T-helper 2 cell (primary cell): ENCODE measurements around the gene UBE2V1.
"Not testable (repeated sequence)": the region's sequence is repeated elsewhere in the genome, so short reads cannot be mapped to it uniquely, and the experiment has no call there.

Source experiments
- DNase-seq, 5 experiments: peaks; one replicate each; pipeline versions ENCODE4 v3.0.0 to v3.0.0-alpha.2; 2012 to 2022

Gene UBE2V1

DNA sequence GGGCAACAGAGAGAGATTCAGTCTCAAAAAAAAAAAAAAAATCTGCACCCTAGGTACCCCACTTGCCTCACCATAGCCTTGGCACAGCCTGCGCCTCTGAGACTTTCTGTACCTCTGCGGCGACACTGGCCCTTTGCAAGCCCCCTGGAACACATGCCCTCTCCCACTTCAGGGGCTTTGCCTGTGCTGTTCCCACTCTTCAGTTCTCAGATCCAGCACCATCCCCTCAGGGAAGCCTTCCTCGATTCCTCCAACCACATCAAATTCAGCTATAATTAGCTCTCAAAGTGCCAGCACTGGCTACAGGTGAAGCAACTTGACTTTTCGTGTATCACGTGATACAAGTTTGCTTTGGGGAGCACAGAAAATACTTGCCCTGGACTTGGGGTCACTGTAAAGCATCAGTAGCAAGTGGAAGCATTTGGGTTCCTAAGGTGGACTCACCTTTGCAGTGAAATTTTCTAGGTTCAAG is 2.1 kb upstream of the UBE2V1 start:
- no peak for DNase-seq

DNA sequence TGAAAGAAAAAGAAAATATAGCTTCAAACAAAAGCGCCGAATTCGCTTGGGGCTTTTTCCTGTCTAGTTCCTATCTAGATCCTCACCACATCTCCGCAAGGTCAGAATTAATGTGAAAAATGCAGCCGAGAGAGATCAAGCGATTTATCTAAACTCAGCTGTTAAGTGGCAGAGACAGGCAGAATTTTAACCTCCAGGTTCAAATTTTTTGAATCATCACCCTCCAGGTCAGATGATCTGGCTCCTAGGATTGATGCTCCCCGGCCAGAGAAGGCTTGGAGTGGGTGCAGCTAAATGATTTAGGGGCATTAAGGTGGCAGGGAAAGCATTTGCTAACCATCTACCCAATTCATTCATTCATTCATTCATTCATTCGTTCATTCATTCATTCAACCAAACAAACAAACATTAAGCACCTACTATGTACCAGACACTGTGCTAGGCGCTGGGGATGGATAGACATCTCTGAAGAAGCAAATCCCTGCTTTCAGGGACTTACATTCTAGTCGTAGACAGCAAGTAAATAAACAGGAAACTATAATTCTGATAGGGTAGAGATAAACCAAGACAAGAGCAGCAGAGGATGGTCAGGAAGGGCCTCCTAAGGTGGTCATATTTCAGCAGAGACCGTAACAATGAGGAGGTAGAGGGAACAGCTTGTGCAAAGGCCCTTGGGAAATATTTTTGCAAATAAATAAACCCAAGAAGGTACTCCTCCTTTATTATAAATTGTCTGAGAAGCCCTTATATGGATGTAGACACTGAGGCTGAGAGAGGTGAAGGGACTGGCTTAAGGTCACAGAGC is 672 bp upstream of the UBE2V1 start:
- DNase-seq: peak in 1 of 5 experiments; percentile 34

GRCh38 chr20:50111829-50112495 is 988 bp downstream of the UBE2V1 start:
- no peak for DNase-seq

DNA sequence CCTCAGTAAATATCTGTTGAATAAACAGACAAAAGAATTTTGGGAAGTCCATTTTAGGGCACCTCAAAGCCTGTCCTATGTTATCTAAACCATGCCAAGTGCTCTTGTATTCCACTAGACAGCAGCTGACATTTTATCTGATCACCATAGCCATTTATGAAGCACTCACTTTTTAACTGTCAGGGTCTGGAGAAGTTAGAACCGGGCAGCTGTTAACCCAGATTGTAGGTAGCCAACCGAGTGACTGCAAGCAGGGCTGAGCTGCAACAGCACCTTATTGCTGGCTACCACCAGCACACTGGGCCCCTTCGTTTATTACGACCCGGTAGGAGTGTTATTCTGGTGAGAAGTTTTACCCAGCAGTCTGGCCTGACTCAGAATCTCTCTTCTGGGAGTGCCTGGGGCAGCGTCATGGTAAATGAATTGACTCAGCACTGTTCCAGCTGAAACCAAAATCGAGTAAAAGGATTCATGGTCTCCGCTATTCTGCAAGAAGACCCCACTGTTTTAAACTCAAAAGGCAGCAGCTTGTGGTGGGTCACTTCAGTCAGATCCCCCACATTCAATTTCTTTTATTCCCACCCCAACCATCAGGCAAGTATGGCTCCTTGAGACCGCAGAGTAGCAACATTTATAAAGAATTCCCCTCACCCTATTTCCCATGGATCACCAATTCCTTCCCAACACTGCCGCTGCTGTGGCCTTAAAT is 1.7 kb downstream of the UBE2V1 start:
- peak in 2 of 5 experiments; percentile 40 to 79 for DNase-seq

DNA sequence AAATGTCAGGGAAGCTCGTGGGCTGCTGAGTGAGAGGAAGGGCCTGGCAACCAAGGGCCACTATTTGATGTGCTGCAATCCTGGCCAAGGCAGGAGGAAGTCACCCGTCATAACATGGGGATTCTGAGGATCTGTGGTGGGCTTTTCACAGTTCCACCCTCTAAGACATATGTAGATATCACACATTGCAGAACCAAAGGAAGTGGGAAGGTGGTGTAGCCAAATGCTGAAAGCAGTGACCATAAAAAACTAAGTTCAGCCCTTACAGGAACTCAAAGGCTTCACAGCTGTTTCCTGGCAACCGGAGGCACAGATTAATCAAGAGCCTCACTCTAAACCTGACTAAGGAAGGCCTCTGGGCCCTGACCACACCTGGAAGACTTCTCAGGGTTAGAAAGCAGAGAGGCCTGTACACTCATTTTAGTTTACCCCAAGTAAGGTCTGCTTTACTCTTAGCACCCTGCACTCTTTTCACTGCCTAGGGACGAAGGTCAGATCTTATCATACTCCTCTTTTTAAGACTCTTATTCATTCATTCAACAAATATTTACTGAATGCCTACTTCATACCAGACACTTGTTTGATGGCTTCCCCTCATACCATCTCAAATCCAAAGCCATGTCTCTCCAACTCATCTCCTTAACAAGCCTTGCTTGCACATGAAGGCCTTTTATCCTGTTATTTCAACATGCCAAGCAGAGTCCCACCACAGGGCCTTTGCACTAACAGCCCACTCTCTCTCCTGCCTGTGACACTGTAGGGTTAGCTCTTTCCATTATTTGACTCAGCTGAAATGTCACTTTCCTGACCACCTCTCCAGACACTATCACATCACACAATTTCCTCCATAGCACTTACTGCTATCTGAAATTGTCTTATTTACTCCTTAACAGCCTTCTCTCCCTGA is 2.6 kb downstream of the UBE2V1 start:
- DNase-seq: peak in 2 of 5 experiments; percentile 85 to 91

- no peak for DNase-seq
These were observed 4.3 kb downstream of the UBE2V1 start for GRCh38 chr20:50108556-50109235.

GRCh38 chr20:50107796-50108331 is 5.1 kb downstream of the UBE2V1 start:
- no peak for DNase-seq

- no peak for DNase-seq
These were observed 5.8 kb downstream of the UBE2V1 start for GRCh38 chr20:50107086-50107660.

DNA sequence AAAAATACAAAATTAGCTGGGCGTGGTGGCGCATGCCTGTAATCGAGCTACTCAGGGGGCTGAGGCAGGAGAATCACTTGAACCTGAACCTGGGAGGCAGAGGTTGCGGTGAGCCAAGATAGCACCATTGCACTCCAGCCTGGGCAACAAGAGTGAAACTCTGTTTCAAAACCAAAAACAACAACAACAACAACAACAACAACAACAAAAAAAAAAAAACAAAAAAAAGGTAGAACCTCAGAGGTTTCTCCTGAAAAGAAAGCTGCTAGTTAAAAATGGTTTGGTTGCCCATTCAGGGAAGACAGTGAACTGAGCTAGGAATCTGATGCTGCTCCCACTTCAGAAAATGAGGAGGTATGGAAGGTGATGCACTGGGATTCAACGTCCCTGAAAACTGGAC is 6.3 kb downstream of the UBE2V1 start:
- not testable (repeated sequence) for DNase-seq

- DNase-seq: peak in 1 of 5 experiments; percentile 30
These were observed 9.4 kb downstream of the UBE2V1 start for GRCh38 chr20:50103464-50104107.

GRCh38 chr20:50102551-50102950 is 10.4 kb downstream of the UBE2V1 start:
- not testable (repeated sequence) for DNase-seq

- no peak for DNase-seq
These were observed 11.1 kb downstream of the UBE2V1 start for GRCh38 chr20:50101887-50102286.

GRCh38 chr20:50101281-50101680 is 11.7 kb downstream of the UBE2V1 start:
- DNase-seq: no peak

DNA sequence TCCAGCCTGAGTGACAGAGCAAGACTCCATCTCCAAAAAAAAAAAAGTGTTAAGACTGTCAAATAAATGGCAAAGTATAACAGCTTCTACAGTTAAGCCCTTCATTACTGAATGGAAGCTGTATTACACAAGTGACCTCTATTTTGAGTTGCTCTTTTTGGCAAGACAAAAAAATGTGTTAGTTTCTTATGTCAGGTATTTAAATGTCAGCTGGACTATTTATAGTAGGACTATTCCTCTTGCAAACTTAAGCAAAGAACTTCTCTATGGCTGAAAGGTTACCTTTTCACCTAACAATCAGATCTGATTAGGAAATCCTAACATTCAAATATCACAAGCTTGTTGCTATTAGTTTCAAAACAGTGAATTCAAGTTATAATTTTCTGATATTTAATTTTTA is 12.4 kb downstream of the UBE2V1 start:
- no peak for DNase-seq

DNA sequence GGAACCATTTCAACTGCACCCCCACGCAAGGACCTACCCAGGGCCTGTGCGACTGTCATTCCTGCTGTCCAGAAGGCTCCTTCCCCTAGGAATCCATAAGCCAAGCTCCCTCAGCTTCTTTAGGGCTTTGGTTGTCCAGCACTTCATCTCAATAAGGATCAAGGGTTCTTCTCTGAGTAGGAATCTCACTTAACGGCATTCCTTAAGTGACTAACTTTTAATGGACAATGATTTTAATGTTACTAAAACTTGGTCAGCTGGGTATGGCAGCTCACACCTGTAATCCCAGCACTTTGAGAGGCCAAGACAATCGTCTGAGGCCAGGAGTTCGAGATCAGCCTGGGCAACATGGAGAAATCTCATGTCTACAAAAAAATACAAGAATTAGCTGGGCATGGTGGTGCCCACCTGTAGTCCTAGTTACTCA is 13.4 kb downstream of the UBE2V1 start:
- no peak for DNase-seq

- no peak for DNase-seq
These were observed 13.8 kb downstream of the UBE2V1 start for GRCh38 chr20:50099113-50099512.

DNA sequence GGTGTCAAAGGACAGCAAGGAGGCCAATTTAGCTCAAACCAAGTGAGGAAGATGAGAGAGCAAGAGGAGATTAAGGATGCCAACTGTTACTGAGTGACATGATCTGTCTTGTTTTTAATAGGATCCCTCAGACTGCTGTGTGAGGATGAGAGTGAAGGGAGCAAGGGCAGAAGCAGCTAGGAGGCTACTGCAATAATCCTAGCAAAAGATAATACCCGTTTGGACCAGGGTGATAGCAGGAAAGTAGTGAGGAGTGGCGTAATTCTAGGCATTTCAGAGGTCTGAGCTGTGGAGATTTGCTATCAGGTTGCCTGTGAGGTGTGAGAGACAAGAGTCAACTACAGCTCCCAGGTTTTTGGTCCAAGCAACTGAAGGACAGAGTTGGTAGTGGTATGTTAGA is 14.7 kb downstream of the UBE2V1 start:
- no peak for DNase-seq

DNA sequence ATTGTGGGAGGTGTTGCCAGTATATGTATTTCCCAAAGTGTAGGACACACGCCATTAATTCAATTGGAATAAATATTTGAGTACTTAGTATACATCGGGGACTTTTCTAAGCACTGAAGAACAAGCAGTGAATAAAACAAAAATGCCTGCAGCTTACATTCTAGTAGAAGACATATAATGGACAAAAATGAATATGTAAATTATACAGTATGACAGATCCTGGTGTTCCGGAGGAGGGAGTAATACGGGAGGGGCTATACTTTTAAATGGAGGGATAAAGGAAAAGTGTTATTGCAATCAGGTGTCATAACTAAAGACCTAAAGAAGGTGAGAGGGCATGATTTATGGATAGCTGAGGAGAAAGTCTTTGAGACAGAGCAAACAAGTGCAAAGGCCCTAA is 15.1 kb downstream of the UBE2V1 start:
- DNase-seq: no peak

DNA sequence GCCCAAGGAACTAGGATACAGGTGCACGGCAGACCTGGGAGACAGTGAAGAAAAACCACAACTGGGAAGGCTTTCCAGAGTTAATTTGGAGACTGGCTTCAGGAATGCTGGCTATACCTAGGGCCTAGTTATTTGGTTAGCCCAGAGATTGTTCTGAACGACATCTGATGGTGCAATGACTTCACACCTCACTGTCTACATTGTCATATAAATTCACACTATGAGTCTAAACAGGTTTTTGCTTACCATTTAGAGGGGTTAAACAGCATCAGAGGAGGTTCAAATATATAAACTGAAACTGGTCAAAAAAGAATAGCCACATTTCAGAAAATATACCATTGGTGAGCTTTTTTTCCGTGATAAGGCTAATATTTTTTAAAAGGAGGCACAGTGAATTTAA is 16.7 kb downstream of the UBE2V1 start:
- DNase-seq: no peak

GRCh38 chr20:50095476-50096078 is 17.4 kb downstream of the UBE2V1 start:
- no peak for DNase-seq
